GM13977 (cell line): ENCODE measurements around the gene MYO1H.

Experiments
- DNase-seq: peaks from one replicate; pipeline ENCODE4 v3.0.0; 2012; ENCODE audit warnings: low spot score
- CTCF ChIP-seq: IDR thresholded peaks from 2 replicates; pipeline ENCODE4 v1.5.1; 2012; ENCODE audit warnings: mild to moderate bottlenecking, control low read depth; ENCODE audit not compliant: insufficient read depth; ENCODE audit errors: extremely low read depth, missing control alignments
- in situ Hi-C: fragments of 300-500 bp; cut with MboI; formaldehyde crosslinking; loops from one replicate; pipeline ENCODE4 v1.12.0; 2022; ENCODE audit warnings: low sequenced_read_pairs, low pct_unique_long_range_greater_than_20kb, mixed read lengths, inconsistent platforms; ENCODE audit not compliant: unreplicated experiment

MYO1H gene

GRCh38 chr12:109463756-109464155 is 116.1 kb downstream of the MYO1H start:
- DNase-seq = no peak

GRCh38 chr12:109464642-109465351 is 117.1 kb downstream of the MYO1H start:
- in situ Hi-C loops = no loop called here
- no peak for TF ChIP-seq CTCF
- no peak for DNase-seq

More at GRCh38 chr12:109463756-109464155, 116.1 kb downstream of the MYO1H start:
- TF ChIP-seq CTCF = no peak
- in situ Hi-C loops = no loop called here

- DNase-seq = no peak
- in situ Hi-C loops = no loop called here
- no peak for TF ChIP-seq CTCF
Observed at GRCh38 chr12:109466305-109466704, 118.6 kb downstream of the MYO1H start.

GRCh38 chr12:109466821-109467220 is 119.1 kb downstream of the MYO1H start:
- no peak for DNase-seq
- no peak for TF ChIP-seq CTCF
- in situ Hi-C loops = no loop called here

GRCh38 chr12:109467978-109468676 is 120.4 kb downstream of the MYO1H start:
- in situ Hi-C loops = no loop called here
- no peak for TF ChIP-seq CTCF
- DNase-seq = no peak

GRCh38 chr12:109469517-109469916 is 121.8 kb downstream of the MYO1H start:
- no peak for DNase-seq
- in situ Hi-C loops = no loop called here
- TF ChIP-seq CTCF = no peak
